ENCODE data around the gene STAM.

GRCh38 chr10:17607603-17608332 lies 36.2 kb upstream of the STAM start:
- TF ChIP-seq POLR2A (IDR thresholded peaks at IDR 0.05) (no peak), EP300 (IDR thresholded peaks at IDR 0.05) (no peak), POLR2AphosphoS5 (IDR thresholded peaks at IDR 0.05) (no peak)
- TF ChIP-seq, protein P1, sequence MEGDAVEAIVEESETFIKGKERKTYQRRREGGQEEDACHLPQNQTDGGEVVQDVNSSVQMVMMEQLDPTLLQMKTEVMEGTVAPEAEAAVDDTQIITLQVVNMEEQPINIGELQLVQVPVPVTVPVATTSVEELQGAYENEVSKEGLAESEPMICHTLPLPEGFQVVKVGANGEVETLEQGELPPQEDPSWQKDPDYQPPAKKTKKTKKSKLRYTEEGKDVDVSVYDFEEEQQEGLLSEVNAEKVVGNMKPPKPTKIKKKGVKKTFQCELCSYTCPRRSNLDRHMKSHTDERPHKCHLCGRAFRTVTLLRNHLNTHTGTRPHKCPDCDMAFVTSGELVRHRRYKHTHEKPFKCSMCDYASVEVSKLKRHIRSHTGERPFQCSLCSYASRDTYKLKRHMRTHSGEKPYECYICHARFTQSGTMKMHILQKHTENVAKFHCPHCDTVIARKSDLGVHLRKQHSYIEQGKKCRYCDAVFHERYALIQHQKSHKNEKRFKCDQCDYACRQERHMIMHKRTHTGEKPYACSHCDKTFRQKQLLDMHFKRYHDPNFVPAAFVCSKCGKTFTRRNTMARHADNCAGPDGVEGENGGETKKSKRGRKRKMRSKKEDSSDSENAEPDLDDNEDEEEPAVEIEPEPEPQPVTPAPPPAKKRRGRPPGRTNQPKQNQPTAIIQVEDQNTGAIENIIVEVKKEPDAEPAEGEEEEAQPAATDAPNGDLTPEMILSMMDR (IDR thresholded peaks at IDR 0.05) = peak in 5 of 7 experiments; percentile 68 to 87 (median 85)
